ENCODE measurements around the gene CPSF3.
A peak's percentile ranks its signal among the peaks of the same experiment; 100 is the strongest.

Gene CPSF3

GRCh38 chr2:9463698-9464034 is 40.2 kb downstream of the CPSF3 start:
- 84% methylated on average over 6 of the region's 7 CpGs for WGBS
- Histone ChIP-seq H3K4me2 (ENCODE audit: low read length, poor library complexity, severe bottlenecking) (no peak overlapping the region), H2BK5ac (ENCODE audit: low read depth, low read length, poor library complexity, severe bottlenecking) (no peak overlapping the region), H4K8ac (ENCODE audit: low read length) (no peak overlapping the region), H3K4me1 (ENCODE audit: control insufficient read depth, insufficient read depth, low read depth, low read length) (peaks cover 5% of the 10 kb centered on the region), H2BK12ac (ENCODE audit: low read length in 2 of 2) (no peak overlapping the region), H3K9ac (ENCODE audit: low read length) (no peak overlapping the region), H3K79me1 (replicated peaks; ENCODE audit: low read length, poor library complexity, severe bottlenecking) (peaks cover 8% of the 10 kb centered on the region), H4K91ac (ENCODE audit: low read length) (no peak overlapping the region), H3K23ac (ENCODE audit: low read length in 2 of 2) (no peak overlapping the region), H2AFZ (ENCODE audit: low read depth, low read length) (no peak overlapping the region), H3K27ac (ENCODE audit: low read length, poor library complexity, severe bottlenecking) (no peak overlapping the region), H3K4ac (ENCODE audit: low read depth in 1 of 2, low read length in 2 of 2) (no peak overlapping the region), H3K27me3 (ENCODE audit: control insufficient read depth in 1 of 2, insufficient read depth in 1 of 2, low read length in 2 of 2) (no peaks in the 10 kb centered on the region), H2BK15ac (ENCODE audit: low read depth, poor library complexity, severe bottlenecking) (no peak overlapping the region), H3K4me3 (ENCODE audit: insufficient read depth in 1 of 2, low read depth in 1 of 2, low read length in 2 of 2) (no peak overlapping the region), H3K18ac (ENCODE audit: low read depth in 1 of 2, low read length in 2 of 2) (no peak overlapping the region), H2AK5ac (ENCODE audit: low read length, severe bottlenecking) (no peak overlapping the region), H2BK120ac (ENCODE audit: low read depth, low read length) (no peak overlapping the region), H3K36me3 (ENCODE audit: control insufficient read depth in 1 of 2, insufficient read depth in 2 of 2, low read depth in 1 of 2, low read length in 2 of 2) (peaks cover 25 to 60% of the 10 kb centered on the region in 2 experiments), H3K9me3 (ENCODE audit: control insufficient read depth, low read length) (no peaks in the 10 kb centered on the region), H3K14ac (ENCODE audit: low read length in 2 of 2) (no peak overlapping the region)
- DNase-seq: peak; percentile 39

GRCh38 chr2:9465170-9465569 is 41.7 kb downstream of the CPSF3 start:
- no peak overlapping the region for H3K4ac ChIP-seq (ENCODE audit: low read depth in 1 of 2, low read length in 2 of 2)
- H3K18ac ChIP-seq (ENCODE audit: low read depth in 1 of 2, low read length in 2 of 2): no peak overlapping the region
- no peak overlapping the region for H3K4me2 ChIP-seq (ENCODE audit: low read length, poor library complexity, severe bottlenecking)
- H4K91ac ChIP-seq (ENCODE audit: low read length): no peak overlapping the region
- H3K36me3 ChIP-seq (ENCODE audit: control insufficient read depth in 1 of 2, insufficient read depth in 2 of 2, low read depth in 1 of 2, low read length in 2 of 2): peaks cover 32 to 62% of the 10 kb centered on the region in 2 experiments
- H3K9ac ChIP-seq (ENCODE audit: low read length): no peak overlapping the region
- no peaks in the 10 kb centered on the region for H3K9me3 ChIP-seq (ENCODE audit: control insufficient read depth, low read length)
- H2AK5ac ChIP-seq (ENCODE audit: low read length, severe bottlenecking): no peak overlapping the region
- no peak overlapping the region for H3K27ac ChIP-seq (ENCODE audit: low read length, poor library complexity, severe bottlenecking)
- peaks cover 8% of the 10 kb centered on the region for H3K79me1 ChIP-seq (replicated peaks; ENCODE audit: low read length, poor library complexity, severe bottlenecking)
- H3K4me1 ChIP-seq (ENCODE audit: control insufficient read depth, insufficient read depth, low read depth, low read length): peaks cover 5% of the 10 kb centered on the region
- H2AFZ ChIP-seq (ENCODE audit: low read depth, low read length): no peak overlapping the region
- DNase-seq: no peak
- H2BK15ac ChIP-seq (ENCODE audit: low read depth, poor library complexity, severe bottlenecking): no peak overlapping the region
- H2BK12ac ChIP-seq (ENCODE audit: low read length in 2 of 2): no peak overlapping the region
- H3K23ac ChIP-seq (ENCODE audit: low read length in 2 of 2): no peak overlapping the region
- no peak overlapping the region for H2BK120ac ChIP-seq (ENCODE audit: low read depth, low read length)
- no peak overlapping the region for H4K8ac ChIP-seq (ENCODE audit: low read length)
- no peak overlapping the region for H3K14ac ChIP-seq (ENCODE audit: low read length in 2 of 2)
- H3K27me3 ChIP-seq (ENCODE audit: control insufficient read depth in 1 of 2, insufficient read depth in 1 of 2, low read length in 2 of 2): no peaks in the 10 kb centered on the region
- H3K4me3 ChIP-seq (ENCODE audit: insufficient read depth in 1 of 2, low read depth in 1 of 2, low read length in 2 of 2): no peak overlapping the region
- no peak overlapping the region for H2BK5ac ChIP-seq (ENCODE audit: low read depth, low read length, poor library complexity, severe bottlenecking)
- WGBS: 98% methylated on average over 3 of the region's 7 CpGs

- H3K9ac ChIP-seq (ENCODE audit: low read length): no peak overlapping the region
- no peaks in the 10 kb centered on the region for H3K9me3 ChIP-seq (ENCODE audit: control insufficient read depth, low read length)
- H3K4me2 ChIP-seq (ENCODE audit: low read length, poor library complexity, severe bottlenecking): no peak overlapping the region
- H3K27ac ChIP-seq (ENCODE audit: low read length, poor library complexity, severe bottlenecking): no peak overlapping the region
- H3K36me3 ChIP-seq (ENCODE audit: control insufficient read depth in 1 of 2, insufficient read depth in 2 of 2, low read depth in 1 of 2, low read length in 2 of 2): peaks cover 29 to 57% of the 10 kb centered on the region in 2 experiments
- H3K18ac ChIP-seq (ENCODE audit: low read depth in 1 of 2, low read length in 2 of 2): peak overlapping the region in 1 of 2 experiments; percentile 5
- H3K4ac ChIP-seq (ENCODE audit: low read depth in 1 of 2, low read length in 2 of 2): no peak overlapping the region
- H2BK5ac ChIP-seq (ENCODE audit: low read depth, low read length, poor library complexity, severe bottlenecking): no peak overlapping the region
- no peak overlapping the region for H3K23ac ChIP-seq (ENCODE audit: low read length in 2 of 2)
- H2AK5ac ChIP-seq (ENCODE audit: low read length, severe bottlenecking): no peak overlapping the region
- H3K4me3 ChIP-seq (ENCODE audit: insufficient read depth in 1 of 2, low read depth in 1 of 2, low read length in 2 of 2): no peak overlapping the region
- H2AFZ ChIP-seq (ENCODE audit: low read depth, low read length): no peak overlapping the region
- 94% methylated on average over 46 of the region's 46 CpGs for WGBS
- peaks cover 8% of the 10 kb centered on the region for H3K79me1 ChIP-seq (replicated peaks; ENCODE audit: low read length, poor library complexity, severe bottlenecking)
- H3K27me3 ChIP-seq (ENCODE audit: control insufficient read depth in 1 of 2, insufficient read depth in 1 of 2, low read length in 2 of 2): no peaks in the 10 kb centered on the region
- H3K4me1 ChIP-seq (ENCODE audit: control insufficient read depth, insufficient read depth, low read depth, low read length): peaks cover 5% of the 10 kb centered on the region
- H3K14ac ChIP-seq (ENCODE audit: low read length in 2 of 2): no peak overlapping the region
- H2BK12ac ChIP-seq (ENCODE audit: low read length in 2 of 2): no peak overlapping the region
- no peak overlapping the region for H2BK120ac ChIP-seq (ENCODE audit: low read depth, low read length)
- no peak overlapping the region for H4K8ac ChIP-seq (ENCODE audit: low read length)
- no peak for DNase-seq
- H4K91ac ChIP-seq (ENCODE audit: low read length): no peak overlapping the region
- H2BK15ac ChIP-seq (ENCODE audit: low read depth, poor library complexity, severe bottlenecking): no peak overlapping the region
Measured at GRCh38 chr2:9466147-9466683, 42.8 kb downstream of the CPSF3 start.

GRCh38 chr2:9467687-9468086 is 44.2 kb downstream of the CPSF3 start:
- Histone ChIP-seq H2BK12ac (ENCODE audit: low read length in 2 of 2) (no peak overlapping the region), H2BK15ac (ENCODE audit: low read depth, poor library complexity, severe bottlenecking) (no peak overlapping the region), H2BK5ac (ENCODE audit: low read depth, low read length, poor library complexity, severe bottlenecking) (no peak overlapping the region), H3K36me3 (ENCODE audit: control insufficient read depth in 1 of 2, insufficient read depth in 2 of 2, low read depth in 1 of 2, low read length in 2 of 2) (peaks cover 29 to 61% of the 10 kb centered on the region in 2 experiments), H3K4me1 (ENCODE audit: control insufficient read depth, insufficient read depth, low read depth, low read length) (peaks cover 5% of the 10 kb centered on the region), H3K27ac (ENCODE audit: low read length, poor library complexity, severe bottlenecking) (no peak overlapping the region), H3K79me1 (replicated peaks; ENCODE audit: low read length, poor library complexity, severe bottlenecking) (peaks cover 10% of the 10 kb centered on the region), H2BK120ac (ENCODE audit: low read depth, low read length) (no peak overlapping the region), H3K4me2 (ENCODE audit: low read length, poor library complexity, severe bottlenecking) (no peak overlapping the region), H4K91ac (ENCODE audit: low read length) (no peak overlapping the region), H2AFZ (ENCODE audit: low read depth, low read length) (no peak overlapping the region), H3K18ac (ENCODE audit: low read depth in 1 of 2, low read length in 2 of 2) (no peak overlapping the region), H3K9ac (ENCODE audit: low read length) (no peak overlapping the region), H3K9me3 (ENCODE audit: control insufficient read depth, low read length) (no peaks in the 10 kb centered on the region), H3K27me3 (ENCODE audit: control insufficient read depth in 1 of 2, insufficient read depth in 1 of 2, low read length in 2 of 2) (no peaks in the 10 kb centered on the region), H3K4me3 (ENCODE audit: insufficient read depth in 1 of 2, low read depth in 1 of 2, low read length in 2 of 2) (no peak overlapping the region), H3K23ac (ENCODE audit: low read length in 2 of 2) (no peak overlapping the region), H4K8ac (ENCODE audit: low read length) (peak overlapping the region; percentile 51), H3K14ac (ENCODE audit: low read length in 2 of 2) (no peak overlapping the region), H3K4ac (ENCODE audit: low read depth in 1 of 2, low read length in 2 of 2) (no peak overlapping the region), H2AK5ac (ENCODE audit: low read length, severe bottlenecking) (no peak overlapping the region)
- DNase-seq: no peak
- 91% methylated on average over 9 of the region's 10 CpGs for WGBS

All from mesenchymal stem cell (in vitro differentiated cells and primary cell).